K562 treated with DMSO at 1 percent for 24 hours (cell line): ENCODE data around the gene CDK11A. TPM values are rescaled to one million over a fixed set of nuclear protein-coding genes. Genes with fewer than 3 reads are reported as not detected.

ENCODE experiments used
- total RNA-seq: library from RNA; unstranded; fragments of 300-600 nt; gene quantifications from 2 replicates; pipeline ENCODE4 v1.2.3, GENCODE V29; 2022; ENCODE audit warnings: low read depth; ENCODE audit not compliant: insufficient read depth

Gene CDK11A
- 55.0 and 69.4 TPM in 2 replicates for total RNA-seq

DNA sequence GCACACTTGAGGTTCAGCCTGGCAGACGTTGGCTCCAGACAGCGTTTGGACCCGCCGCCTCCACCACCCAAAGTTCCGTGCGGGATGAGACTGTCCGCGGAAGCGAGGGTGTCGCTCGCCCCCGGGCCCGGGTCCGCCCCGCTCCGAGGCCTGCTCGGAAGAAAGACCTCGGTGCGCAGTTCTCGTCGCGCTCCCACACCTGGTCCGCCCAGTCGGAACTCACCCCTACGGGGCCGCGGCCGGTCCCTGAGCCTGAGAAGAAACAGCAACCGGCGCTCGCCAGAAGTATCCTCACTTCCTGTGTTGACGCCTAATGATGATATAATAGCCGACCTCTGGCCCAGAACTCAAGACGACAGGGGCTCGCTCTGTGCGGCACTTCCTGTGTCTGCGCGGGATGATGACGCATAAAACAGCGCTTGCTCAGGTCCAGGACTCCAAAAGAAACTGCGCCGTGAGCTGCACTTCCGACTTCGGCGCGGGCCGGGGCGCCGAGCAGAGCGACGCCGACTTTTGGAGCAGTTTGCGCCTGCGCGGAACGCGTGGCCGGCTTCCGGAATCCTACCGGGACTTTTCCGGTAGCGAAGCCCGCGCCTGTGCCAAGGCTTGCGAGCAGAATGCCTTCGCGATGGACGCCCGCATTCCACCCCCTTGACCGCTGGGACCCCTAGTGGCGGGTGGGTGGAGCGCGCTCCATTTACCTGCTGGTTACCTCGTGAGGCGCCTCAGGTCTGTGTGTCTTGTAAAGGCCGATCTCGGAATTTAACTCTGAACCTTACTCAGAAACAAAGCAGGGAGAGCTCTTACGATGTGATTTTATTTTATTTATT lies at the start of gene CDK11A:
Gene CDK11A (minus strand): TSS at position 323 of the 830 bp plus-strand sequence. CDS start 1,539 bp downstream, outside the sequence.

GRCh38 chr1:1692714-1693647 lies 31.2 kb downstream of the CDK11A start, which contains the start of gene SLC35E2B:
TSS of gene SLC35E2B (minus strand) at chr1:1692795. CDS start at chr1:1676699, 16,096 bp downstream.

DNA sequence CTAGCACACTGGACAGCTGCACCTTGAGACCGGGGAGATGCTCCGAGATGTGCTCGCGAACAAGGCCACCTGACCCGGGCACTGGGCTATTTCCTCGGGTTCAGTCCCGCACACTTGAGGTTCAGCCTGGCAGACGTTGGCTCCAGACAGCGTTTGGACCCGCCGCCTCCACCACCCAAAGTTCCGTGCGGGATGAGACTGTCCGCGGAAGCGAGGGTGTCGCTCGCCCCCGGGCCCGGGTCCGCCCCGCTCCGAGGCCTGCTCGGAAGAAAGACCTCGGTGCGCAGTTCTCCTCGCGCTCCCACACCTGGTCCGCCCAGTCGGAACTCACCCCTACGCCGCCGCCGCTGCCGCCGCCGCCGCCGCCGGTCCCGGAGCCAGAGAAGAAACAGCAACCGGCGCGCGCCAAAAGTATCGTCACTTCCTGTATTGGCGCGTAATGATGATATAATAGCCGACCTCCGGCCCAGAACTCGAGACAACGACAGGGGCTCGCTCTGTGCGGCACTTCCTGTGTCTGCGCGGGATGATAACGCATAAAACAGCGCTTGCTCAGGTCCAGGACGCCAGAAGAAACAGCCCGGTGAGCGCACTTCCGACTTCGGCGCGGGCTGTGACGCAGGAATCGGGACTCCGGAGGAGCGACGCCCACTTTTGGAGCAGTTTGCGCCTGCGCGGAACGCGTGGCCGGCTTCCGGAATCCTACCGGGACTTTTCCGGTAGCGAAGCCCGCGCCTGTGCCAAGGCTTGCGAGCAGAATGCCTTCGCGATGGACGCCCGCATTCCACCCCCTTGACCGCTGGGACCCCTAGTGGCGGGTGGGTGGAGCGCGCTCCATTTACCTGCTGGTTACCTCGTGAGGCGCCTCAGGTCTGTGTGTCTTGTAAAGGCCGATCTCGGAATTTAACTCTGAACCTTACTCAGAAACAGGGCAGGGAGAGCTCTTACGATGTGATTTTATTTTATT lies 65.3 kb downstream of the CDK11A start, which contains the start of gene CDK11B:
Gene CDK11B (minus strand): TSS at position 422 of the 967 bp plus-strand sequence. CDS start 1,519 bp downstream, outside the sequence.

Other genes with a start within 250 kb of the CDK11A start
- 93.9 and 102 TPM in 2 replicates for gene ATAD3A, start 212.2 kb downstream of the CDK11A start, total RNA-seq
- 2.1 and 3.4 TPM in 2 replicates for gene TMEM240, start 183.7 kb downstream of the CDK11A start, total RNA-seq
- gene SSU72, start 149.5 kb downstream of the CDK11A start, total RNA-seq, result 207 and 208 TPM in 2 replicates
- 7.3 and 8.3 TPM in 2 replicates for gene FNDC10, start 124.2 kb downstream of the CDK11A start, total RNA-seq
- 79.7 and 89.3 TPM in 2 replicates for gene MIB2, start 108.9 kb downstream of the CDK11A start, total RNA-seq
- gene MMP23B, start 92.2 kb downstream of the CDK11A start, total RNA-seq, result 0.78 and 2.0 TPM in 2 replicates
- gene CDK11B, start 65.4 kb downstream of the CDK11A start, total RNA-seq, result 45.9 and 49.0 TPM in 2 replicates
- 66.2 and 69.4 TPM in 2 replicates for gene SLC35E2B, start 31.6 kb downstream of the CDK11A start, total RNA-seq
- gene NADK, start 54.1 kb upstream of the CDK11A start, total RNA-seq, result 92.6 and 99.6 TPM in 2 replicates
- gene GNB1, start 166.7 kb upstream of the CDK11A start, total RNA-seq, result 233 and 242 TPM in 2 replicates
- not detected in 2 replicates for gene CALML6, start 190.9 kb upstream of the CDK11A start, total RNA-seq
- gene TMEM52, start 194.9 kb upstream of the CDK11A start, total RNA-seq, result 4.1 and 4.2 TPM in 2 replicates